ENCODE results near the gene CARMIL1. TPM values are rescaled to one million over a fixed set of nuclear protein-coding genes. Genes with fewer than 3 reads are reported as not detected.

Gene CARMIL1
- polyA plus RNA-seq, 1 of the 3 experiments (the other 2 are of a cell fraction), result 1.7 TPM

- Histone ChIP-seq H3K9me3 (no peaks in the 10 kb centered on the region), H4K20me1 (ENCODE audit: insufficient read depth) (no peaks in the 10 kb centered on the region), H3K9ac (no peak overlapping the region), H3F3A (replicated peaks; ENCODE audit: insufficient read depth) (no peaks in the 10 kb centered on the region), H3K4me3 (ENCODE audit: low read depth in 2 of 2, low read length in 1 of 2) (no peak overlapping the region), H2AFZ (ENCODE audit: low read depth) (no peak overlapping the region), H3K4me2 (no peak overlapping the region), H3K79me2 (ENCODE audit: insufficient read depth) (no peaks in the 10 kb centered on the region), H3K27me3 (ENCODE audit: insufficient read depth) (no peaks in the 10 kb centered on the region), H3K4me1 (ENCODE audit: control insufficient read depth in 1 of 2, insufficient read depth in 2 of 2, low read depth in 1 of 2, low read length in 1 of 2) (peaks cover 0 to 4% of the 10 kb centered on the region in 2 experiments; a peak in 1 of 4 replicates), H3K36me3 (replicated peaks in 1 of 2; ENCODE audit: control insufficient read depth in 1 of 2, insufficient read depth in 2 of 2, low read length in 1 of 2) (no peaks in the 10 kb centered on the region), H3K27ac (ENCODE audit: low read depth in 2 of 2, low read length in 1 of 2) (no peak overlapping the region), H3K9me2 (no peaks in the 10 kb centered on the region)
- TF ChIP-seq EP300 (IDR thresholded peaks at IDR 0.05; ENCODE audit: borderline replicate concordance in 1 of 2, low read depth in 1 of 2, low read length in 1 of 2), result no peak
- POLR2A ChIA-PET, result no interaction called here
- WGBS (ENCODE audit: low lambda C conversion rate), result 81% methylated on average over 4 of the region's 4 CpGs
- DNase-seq, result no peak
- CTCF ChIA-PET, result no interaction called here
These were observed 340.0 kb downstream of the CARMIL1 start for GRCh38 chr6:25619217-25619616.

- H3K9me3 ChIP-seq, result no peaks in the 10 kb centered on the region
- no peak overlapping the region for H3K4me3 ChIP-seq (ENCODE audit: low read depth in 2 of 2, low read length in 1 of 2)
- no peaks in the 10 kb centered on the region for H4K20me1 ChIP-seq (ENCODE audit: insufficient read depth)
- H3K36me3 ChIP-seq (replicated peaks in 1 of 2; ENCODE audit: control insufficient read depth in 1 of 2, insufficient read depth in 2 of 2, low read length in 1 of 2), result no peaks in the 10 kb centered on the region
- H3K27ac ChIP-seq (ENCODE audit: low read depth in 2 of 2, low read length in 1 of 2), result no peak overlapping the region
- H3K9ac ChIP-seq, result no peak overlapping the region
- peaks cover 0 to 4% of the 10 kb centered on the region in 2 experiments; a peak in 1 of 4 replicates for H3K4me1 ChIP-seq (ENCODE audit: control insufficient read depth in 1 of 2, insufficient read depth in 2 of 2, low read depth in 1 of 2, low read length in 1 of 2)
- CTCF ChIA-PET, result interaction anchor here (1.3 to 1.8 kb wide), 3 partner anchors 19 to 397 kb away, joined by 3 to 8 read pairs (median 3); no protein-coding TSS in a partner anchor
- 86% methylated on average over 2 of the region's 2 CpGs for WGBS (ENCODE audit: low lambda C conversion rate)
- no peak for DNase-seq
- POLR2A ChIA-PET, result no interaction called here
- H2AFZ ChIP-seq (ENCODE audit: low read depth), result no peak overlapping the region
- H3K79me2 ChIP-seq (ENCODE audit: insufficient read depth), result no peaks in the 10 kb centered on the region
- no peak overlapping the region for H3K4me2 ChIP-seq
- no peaks in the 10 kb centered on the region for H3K27me3 ChIP-seq (ENCODE audit: insufficient read depth)
- no peaks in the 10 kb centered on the region for H3K9me2 ChIP-seq
- H3F3A ChIP-seq (replicated peaks; ENCODE audit: insufficient read depth), result no peaks in the 10 kb centered on the region
- no peak for TF ChIP-seq TAF1 (IDR thresholded peaks at IDR 0.05; ENCODE audit: borderline replicate concordance, low read depth, low read length)
- TF ChIP-seq YY1 (IDR thresholded peaks at IDR 0.05; ENCODE audit: low read depth), result no peak
- no peak for TF ChIP-seq CTCF (IDR thresholded peaks at IDR 0.05)
- no peak for TF ChIP-seq TEAD4 (IDR thresholded peaks at IDR 0.05; ENCODE audit: borderline replicate concordance, insufficient read depth)
- no peak for TF ChIP-seq RCOR1 (IDR thresholded peaks at IDR 0.05; ENCODE audit: low read length)
- no peak for TF ChIP-seq CHD2 (IDR thresholded peaks at IDR 0.05; ENCODE audit: low read length, partially characterized antibody)
- TF ChIP-seq IRF3 (IDR thresholded peaks at IDR 0.05; ENCODE audit: low read depth, low read length), result no peak
- no peak for TF ChIP-seq ZBTB33 (IDR thresholded peaks at IDR 0.05; ENCODE audit: borderline replicate concordance, low read depth)
- no peak for TF ChIP-seq SMC3 (IDR thresholded peaks at IDR 0.05; ENCODE audit: low read depth, low read length)
These were observed 341.2 kb downstream of the CARMIL1 start for GRCh38 chr6:25620391-25620790.
